Germinal center (tissue), 1 donor: ENCODE data around the gene NEU4.
"Not testable (repeated sequence)": the region's sequence is repeated elsewhere in the genome, so short reads cannot be mapped to it uniquely, and the experiment has no call there.

Experiments
- DNase-seq: peaks from one replicate; pipeline ENCODE4 v3.0.0; 2012; ENCODE audit warnings: mixed read lengths, low spot score

NEU4 gene

DNA sequence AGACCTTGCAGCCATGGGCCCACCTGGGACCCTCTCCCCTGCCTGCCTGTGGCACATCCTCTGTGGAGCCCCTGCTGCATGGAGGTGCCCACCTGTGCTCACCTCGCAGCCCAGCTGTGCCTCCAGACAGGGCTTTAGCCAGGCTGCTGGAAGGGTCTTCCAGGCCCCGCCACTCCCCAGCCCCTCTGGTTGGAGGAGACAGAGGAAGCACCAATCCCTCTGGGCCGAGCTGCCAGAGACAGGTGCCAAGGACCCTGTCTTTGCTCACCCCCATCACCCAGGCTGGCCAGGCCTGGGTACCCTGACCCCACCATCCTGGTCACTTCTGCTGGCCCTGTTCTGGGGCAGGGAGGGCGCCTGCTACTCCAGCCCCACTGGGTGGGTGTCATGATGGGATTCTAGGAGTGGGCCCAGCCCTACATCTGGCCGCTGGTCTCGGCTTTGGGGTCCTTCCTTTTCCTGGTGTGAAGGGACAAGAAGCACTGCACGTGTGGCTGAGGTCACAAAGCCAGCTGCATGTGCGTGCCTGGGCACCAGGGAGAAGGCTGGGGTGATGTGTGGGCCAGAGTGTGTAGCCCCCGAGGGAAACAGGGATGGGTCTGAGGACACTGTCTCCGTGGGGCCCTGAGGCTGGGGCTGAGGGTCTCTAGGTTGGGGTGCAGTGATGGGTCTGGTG lies 9.3 kb upstream of the NEU4 start:
- DNase-seq, result peak; percentile 2

DNA sequence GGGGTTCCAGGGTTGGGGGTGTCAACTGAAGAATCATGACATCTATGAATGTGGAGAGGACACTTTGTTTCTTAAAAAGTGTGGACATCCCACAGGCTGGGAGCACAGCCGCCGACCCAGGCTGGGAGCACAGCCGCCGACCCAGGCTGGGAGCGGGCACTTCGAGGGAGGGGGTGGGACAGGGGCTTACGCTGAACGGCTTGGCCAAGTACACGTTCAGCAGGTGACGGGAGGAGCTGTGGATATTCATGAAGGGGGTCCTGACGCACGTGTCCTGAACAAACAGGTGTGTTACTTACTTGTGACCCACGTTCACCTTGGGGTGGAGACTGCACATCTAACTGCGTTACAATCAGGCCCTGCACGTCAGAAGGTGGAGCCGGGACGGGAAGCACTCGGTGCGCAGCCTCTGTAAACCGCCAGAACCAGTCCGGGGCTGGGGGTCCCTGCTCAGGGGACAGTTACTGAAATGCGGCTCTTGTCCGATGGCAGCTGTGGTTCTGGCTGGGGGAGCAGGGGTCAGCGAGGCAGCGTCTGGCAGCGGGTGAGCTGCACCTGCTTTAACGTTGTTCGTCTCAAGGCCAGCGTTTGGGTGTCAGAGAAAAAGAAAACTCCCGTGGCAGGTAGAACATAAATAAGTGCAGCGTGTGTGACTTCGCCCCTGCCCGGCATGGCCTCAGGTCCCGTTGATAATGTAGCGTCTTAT lies 8.6 kb upstream of the NEU4 start:
- not testable (repeated sequence) for DNase-seq

DNA sequence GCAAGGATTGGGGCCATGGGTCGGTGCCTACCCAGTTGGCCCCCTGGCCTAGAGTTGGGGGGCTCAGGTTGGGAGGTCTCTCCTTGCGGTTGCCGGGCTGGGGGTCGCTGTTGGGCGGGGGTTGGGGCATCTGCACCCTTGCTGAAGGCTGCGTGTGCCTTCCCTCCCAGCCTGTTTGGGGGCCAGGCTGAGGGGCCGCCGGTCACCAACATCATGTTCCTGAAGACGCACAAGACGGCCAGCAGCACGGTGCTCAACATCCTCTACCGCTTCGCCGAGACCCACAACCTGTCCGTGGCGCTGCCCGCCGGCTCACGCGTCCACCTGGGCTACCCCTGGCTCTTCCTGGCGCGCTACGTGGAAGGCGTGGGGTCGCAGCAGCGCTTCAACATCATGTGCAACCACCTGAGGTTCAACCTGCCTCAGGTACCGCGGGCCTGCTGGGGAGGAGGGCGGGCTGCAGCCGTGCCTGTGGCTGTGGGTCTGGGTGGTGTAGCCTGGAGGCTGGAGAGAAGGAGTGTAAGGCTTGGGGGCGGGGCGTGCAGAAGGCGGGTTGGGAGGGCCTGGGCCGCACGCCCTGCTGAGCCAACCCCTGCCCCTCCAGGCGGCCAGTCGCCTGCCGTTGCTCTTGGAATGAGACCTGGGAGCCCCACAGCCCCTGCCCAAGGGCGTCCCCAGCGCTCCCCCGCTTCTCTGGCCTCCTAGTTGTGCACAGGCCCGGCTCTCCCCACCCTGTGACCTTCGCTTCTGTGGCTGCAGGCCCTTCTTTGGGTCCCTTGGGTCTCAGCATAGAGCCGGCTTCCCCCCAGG lies 7.2 kb upstream of the NEU4 start:
- peak; percentile 2 for DNase-seq

DNA sequence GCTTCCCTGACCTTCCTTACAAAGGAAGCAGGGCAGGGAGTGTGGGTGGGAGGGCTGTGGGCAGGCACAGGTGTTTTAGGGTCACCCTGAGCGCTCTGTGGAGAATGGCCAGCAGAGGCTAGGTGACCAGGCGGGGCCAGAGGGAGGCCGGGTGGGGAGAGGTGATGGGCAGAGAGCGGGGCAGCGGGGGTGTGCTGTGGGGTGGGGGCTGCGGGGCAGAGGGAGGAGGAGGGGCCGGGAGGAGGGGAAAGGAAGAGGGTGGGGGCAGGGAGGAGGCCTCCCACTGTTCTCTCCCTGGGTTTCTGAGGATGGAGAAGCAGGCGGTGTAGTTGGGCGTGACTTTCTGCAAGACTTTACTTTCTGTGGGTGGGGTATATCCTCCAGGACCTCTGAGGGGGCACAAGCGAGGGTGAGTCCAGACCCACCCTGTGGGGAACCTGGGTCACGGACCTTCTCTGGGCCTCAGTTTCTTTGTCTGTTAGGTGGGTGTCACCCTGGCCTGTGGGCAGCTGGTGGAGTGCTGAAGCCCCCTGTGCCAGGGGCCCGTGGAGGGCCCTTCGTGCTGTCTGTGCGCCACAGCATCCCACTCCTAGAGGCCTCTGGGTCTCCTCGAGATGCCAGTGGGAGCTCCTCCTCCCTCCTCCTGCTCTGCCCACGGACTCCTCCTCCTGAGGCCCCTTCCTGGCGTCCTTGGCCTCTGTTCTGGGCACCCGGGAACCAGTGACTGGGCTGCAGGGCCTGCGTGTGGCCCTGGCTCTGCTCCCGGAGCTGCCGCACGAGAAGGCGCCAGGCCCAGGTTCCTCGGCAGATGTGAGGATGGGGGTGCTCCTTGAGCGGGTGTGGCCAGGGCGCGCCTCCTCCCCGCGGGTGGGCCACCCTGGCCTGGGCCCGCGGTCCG lies 6.3 kb upstream of the NEU4 start:
- DNase-seq, result no peak

DNA sequence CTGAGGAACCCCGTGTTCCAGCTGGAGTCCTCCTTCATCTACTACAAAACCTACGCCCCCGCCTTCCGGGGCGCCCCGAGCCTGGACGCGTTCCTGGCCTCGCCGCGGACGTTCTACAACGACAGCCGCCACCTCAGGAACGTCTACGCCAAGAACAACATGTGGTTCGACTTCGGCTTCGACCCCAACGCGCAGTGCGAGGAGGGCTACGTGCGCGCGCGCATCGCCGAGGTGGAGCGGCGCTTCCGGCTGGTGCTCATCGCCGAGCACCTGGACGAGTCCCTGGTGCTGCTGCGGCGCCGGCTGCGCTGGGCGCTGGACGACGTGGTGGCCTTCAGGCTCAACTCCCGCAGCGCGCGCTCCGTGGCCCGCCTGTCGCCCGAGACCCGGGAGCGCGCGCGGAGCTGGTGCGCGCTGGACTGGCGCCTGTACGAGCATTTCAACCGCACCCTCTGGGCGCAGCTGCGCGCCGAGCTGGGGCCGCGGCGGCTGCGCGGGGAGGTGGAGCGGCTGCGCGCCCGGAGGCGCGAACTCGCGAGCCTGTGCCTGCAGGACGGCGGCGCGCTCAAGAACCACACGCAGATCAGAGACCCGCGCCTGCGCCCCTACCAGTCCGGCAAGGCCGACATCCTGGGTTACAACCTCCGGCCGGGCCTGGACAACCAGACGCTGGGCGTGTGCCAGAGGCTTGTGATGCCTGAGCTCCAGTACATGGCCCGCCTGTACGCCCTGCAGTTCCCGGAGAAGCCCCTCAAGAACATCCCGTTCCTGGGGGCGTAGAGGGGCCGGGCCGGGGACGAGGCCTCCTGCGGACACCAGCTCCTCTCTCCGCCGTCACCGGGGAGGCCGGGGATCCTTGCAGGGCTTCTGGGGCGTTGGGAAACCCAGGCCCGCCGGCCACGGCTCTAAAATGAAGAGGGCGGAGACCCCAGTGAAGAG lies 5.3 kb upstream of the NEU4 start:
- DNase-seq, result peak; percentile 55

DNA sequence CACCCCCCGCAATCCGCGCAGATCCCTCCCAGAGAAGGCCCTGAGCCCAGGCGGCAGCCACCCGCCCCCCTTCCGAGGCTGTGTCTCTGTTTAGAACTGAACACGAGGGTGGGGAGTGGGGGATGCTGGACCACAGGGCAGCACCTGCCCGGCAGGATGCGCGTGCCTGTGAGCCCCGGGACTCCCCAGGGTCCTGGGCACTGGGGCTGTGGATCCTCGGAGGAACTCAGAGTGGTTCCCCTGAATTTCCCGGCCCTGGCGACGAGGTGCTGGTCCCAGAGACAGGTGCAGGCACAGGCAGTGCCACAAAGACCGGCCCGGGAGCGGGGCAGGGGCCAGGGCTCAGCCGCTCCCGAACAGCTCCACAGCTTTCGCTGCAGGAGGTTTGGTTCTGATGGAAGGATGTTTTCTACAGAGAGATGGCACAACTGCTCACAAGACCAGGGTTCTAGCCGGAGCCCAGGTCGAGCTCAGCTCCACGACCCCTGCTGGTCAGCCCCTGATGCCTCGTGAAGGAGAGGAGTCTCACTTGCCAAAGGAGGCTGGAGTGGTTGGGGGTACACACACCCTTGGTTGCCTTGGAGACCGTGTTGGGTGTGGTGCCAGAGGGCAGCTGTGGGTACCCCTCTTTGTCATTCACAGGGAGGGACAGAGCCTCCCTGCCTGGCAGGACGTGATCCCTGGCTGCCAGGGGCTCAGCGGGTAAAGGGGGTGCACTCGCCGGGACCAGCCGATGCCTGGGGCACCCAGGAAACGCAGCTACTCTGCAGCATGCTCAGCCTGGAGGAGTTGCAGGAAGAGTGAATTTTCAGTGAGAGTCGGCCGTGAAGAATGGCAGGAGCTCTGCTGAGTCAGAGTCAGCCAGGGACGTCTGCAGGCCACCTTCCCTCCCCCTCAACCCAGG lies 4.4 kb upstream of the NEU4 start:
- no peak for DNase-seq

DNA sequence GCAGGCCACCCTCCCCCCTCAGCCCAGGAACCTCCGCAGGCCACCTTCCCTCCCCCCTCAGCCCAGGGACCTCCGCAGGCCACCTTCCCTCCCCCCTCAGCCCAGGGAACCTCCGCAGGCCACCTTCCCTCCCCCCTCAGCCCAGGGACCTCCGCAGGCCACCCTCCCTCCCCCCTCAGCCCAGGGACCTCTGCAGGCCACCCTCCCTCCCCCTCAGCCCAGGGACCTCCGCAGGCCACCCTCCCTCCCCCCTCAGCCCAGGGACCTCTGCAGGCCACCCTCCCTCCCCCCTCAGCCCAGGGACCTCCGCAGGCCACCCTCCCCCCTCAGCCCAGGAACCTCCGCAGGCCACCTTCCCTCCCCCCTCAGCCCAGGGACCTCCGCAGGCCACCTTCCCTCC lies 2.8 kb upstream of the NEU4 start:
- not testable (repeated sequence) for DNase-seq

DNA sequence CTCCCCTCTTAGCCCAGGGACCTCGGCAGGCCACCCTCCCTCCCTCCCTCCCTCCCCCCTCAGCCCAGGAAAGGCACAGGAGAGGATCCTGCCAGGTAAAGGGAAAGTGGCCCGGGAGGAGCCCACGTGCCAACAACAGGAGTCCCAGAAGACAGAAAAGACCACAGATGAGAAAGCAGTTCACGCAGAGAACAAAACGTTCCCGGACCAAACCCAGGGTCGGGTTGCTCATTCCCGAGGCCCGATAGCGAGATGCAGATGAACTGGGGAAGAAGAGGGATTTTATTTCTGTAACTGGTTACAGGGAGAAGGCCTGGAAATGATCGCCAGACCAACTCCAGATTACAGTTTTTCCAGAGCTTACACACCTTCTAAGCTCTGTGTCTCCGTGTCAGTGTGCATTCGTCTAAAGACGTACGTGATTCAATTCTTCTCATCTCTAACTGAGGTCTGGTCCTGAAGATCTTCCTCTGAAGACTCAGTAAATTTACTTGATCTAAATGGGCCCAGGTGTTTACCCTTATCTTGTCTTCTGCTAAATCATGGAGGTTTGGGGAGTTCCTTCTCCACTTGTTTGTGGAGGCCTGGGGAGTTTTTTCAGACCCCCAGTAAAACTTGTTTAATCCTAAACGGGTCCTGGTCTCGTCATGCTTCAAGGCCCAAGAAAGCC lies 807 bp upstream of the NEU4 start:
- no peak for DNase-seq

DNA sequence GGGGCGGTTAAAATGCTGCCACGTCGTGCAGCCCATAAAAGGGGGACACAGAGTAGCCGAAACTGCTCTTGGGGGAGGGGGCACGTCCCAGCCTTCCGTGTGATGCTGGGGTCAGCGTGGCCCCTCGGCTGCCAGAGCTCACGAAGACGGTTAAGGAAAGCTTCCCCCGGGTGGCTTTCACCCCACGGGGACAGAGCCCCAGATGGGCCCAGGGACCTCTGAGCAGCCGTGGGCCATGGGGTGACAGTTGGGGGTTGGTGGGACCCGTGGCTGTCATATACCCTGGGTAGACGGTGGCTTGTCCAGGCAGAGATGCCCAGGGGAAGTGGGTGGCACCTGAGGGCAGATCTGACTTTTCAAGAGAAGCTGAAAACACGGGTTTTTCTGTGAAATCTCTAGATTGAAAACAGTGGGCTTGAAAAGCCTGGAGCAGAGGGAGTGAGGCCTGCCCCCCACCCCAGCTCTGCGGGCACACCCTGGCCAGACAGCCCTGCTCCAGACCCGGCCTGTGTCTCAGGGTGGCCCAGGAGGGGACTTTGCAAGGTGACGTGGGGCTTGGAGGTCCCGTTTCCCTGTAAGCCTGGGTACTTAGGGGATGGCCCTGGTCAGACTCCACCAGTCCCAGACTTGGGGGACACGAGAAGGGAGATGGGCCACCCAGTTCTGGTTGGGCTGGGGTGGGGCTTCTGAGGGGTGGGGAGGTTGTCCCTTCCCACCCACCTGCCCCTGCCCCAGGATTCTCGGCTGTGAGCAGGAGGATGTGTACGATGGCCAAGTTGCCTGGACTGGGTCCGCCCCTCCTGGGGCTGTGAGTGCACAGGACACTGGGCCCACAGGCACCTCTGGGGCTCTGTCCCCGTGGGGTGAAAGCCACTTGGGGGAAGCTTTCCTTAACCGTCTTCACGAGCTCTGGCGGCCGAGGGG lies 652 bp downstream of the NEU4 start:
- DNase-seq, result no peak

DNA sequence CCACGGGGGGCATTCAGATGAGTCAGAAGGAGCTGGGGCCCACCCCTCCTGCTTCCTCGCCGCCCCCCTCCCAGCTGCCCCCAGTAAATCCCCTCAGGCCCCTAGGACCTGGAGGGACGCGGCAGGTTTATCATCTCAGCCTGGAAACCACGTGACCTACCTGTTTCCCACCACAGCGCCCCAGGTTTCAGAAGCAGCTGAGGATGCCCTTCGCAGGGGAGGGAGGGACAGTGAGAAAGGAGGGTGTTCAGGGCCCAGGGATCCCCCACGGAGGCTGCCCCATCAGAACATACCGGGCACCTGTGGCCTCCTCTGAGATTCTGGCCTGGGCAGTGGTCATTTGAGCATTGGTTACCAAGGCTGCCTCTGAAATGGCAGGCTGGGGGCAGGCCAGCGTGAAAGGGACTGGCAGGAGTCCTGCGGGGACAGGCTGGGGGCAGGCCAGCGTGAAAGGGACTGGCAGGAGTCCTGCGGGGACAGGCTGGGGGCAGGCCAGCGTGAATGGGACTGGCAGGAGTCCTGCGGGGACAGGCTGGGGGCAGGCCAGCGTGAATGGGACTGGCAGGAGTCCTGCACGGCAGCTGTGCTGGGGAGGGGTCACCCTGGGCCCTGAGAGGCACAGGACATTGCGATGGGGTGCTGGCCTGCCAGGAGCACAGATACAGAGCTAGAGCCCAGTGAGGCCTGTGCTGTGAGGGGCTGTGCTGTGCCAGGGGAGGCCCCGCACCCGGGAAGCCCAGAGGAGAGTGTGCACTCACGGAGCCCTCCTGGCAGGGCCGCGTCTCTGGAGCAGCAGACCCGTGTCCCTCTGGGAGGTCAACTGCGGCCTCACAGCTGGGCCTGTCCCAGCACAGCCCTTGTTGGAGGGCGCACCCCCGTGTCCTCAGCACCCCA lies 1.6 kb downstream of the NEU4 start:
- DNase-seq, result no peak

DNA sequence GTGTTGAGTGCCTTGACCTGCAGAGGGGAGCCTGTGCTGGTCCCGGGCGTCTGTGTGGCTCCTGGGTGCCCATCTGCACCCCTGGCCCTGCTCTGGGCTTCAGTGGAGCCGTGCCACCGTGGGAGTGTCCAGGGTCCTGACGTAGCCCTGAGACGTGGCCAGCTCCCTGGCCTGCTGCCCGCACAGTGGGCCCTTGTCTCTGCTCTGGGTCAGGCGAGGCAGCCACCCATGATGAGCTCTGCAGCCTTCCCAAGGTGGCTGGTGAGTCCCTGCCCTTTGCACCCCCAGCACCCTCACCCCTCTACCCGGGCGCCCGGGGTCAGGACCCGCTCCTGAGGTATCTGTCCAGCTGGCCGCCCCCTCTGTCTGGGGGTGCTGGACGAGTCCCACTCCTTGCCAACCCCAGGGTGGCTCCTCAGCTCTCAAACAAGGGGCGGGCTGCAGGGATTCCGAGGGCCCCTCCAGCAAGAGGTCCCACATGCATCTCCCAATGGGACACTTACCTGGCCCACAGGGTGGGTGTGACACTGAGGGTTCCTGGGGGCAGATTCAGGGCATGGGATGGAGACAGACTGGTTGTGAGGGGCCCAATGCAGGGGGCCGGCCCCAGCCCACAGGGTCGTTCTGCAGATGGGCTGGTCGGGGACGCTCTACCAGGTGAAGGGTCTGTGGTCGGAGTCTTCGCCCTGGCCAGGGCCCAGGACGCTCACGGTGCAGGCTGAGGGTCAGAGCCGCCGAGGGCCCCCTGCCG lies 2.4 kb downstream of the NEU4 start:
- DNase-seq, result no peak

DNA sequence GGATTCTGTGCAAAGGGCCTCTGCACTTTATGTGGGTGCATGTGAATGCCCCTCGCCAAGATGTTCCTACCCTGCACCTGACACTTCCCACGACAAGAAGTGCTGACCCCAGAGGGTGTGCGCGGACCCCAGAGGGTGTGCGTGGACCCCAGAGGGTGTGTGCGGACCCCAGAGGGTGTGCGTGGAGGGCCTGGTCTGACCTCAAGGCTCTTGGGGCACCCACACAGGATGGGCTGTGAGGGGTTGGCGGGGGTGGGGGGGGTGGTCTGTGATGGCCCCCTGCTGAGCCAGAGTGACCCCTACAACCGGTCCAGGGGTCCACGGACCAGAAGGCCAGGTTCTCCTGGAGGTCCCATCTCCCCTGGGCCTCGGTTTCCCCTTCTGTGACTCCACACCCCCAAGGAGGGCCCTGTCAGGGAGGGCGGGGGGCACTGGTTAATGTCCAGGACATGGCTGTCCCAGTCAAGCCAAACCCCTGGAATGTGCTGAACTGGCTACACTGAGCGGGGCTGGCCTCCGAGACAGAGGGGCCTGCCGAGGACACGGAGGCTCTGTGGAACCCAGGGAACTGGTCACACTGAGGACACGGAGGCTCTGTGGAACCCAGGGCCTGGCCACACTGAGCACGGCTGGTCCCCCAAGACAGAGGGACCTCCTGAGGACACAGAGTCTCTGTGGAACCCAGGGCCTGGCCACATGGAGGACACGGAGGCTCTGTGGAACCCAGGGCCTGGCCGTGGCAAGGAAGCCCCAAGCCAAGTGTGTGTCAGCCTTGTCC lies 3.1 kb downstream of the NEU4 start:
- no peak for DNase-seq

DNA sequence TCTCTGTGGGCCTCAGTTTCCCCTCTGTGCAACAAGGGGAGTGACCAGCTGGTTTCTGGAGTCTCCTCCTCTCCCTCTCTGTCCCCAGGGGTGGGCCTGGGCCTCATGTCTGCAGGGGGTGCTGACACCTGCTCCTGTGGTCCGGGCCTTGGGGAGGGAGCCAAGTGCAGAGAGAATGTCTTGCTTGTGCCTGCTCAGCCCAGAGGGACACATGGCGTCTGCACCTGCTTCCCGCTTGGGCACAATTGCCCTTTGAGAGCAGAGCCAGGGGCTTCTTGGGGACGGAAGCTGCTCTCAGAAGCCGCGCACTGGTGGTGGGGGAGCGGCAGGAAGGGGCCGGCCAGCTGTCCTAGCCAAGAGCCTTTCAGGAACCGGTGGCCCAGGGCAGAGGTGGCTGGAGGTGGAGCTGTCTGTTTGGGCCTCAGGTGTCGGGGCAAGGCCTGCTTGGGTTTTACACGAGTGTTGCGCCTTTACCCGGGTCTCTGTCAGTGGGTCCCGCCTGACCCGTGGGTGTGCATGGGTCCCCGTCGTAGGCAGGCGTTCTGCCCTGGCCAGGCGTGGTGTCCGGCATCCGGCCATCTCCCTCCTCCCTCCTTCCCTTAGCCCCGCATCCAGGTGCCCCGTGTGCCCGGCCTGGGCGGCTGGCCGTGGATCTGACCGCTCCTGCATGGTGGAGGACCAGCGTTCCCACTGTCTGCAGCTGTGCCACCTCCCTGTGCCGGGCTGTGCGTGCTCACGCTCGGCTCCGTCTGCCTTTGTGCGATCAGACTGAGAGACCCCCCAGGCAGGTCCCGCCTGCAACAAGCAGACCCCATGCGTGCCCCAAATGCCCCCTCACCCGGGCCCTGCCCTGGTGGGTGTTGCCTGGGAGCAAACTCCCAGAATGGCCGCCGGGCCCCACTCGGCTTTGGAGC lies 4.0 kb downstream of the NEU4 start:
- no peak for DNase-seq

DNA sequence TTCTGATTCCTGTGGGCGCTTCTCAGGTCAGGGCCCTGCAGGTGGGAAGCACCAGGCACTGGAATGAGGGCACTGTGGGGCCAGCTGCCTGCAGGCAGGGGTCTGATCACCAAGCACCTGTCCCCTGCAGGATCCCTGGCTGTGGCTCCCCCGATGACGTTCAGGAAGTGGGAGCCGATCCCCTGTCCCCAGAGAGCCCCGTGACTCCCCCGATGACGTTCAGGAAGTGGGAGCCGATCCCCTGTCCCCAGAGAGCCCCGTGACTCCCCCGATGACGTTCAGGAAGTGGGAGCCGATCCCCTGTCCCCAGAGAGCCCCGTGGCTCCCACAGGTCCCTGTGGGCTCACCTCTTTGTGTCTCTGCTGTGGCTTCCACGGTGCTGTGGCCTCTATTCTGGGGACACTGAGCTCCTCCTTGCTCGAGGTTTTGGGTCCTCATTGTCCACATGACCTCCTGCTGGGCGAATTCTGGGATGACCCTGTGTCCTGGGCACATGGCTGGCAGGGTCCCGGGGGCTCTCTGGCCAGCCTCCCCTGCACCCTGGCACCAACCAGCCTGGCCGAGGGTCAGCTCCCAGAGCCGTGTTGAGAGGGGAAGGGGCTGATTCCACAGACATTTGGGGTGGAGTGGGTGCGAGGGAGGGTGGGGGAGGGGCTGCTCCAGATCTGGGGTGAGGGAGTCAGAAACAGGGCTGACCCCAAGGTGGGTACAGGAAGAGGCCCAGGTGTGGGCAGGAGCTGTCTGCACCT lies 4.8 kb downstream of the NEU4 start:
- DNase-seq, result no peak
